A673 (cell line): ENCODE results near the gene THOP1.

ENCODE experiments used
- EZH2 ChIP-seq: fragments of 200-600 bp; sonication (generic); IDR thresholded peaks from 2 replicates; pipeline ENCODE4 v1.6.1; 2017; ENCODE audit warnings: borderline replicate concordance, low read depth, mild to moderate bottlenecking, mixed read lengths, antibody characterized with exemption, low read length; ENCODE audit not compliant: poor library complexity, severe bottlenecking
- TF ChIP-seq, protein P1 (sequence below): fragments of 300-800, 200-600 bp; sonication (generic); conservative IDR thresholded peaks from 2 replicates; pipeline ENCODE4 v1.5.1; 2017; ENCODE audit warnings: low read depth, mild to moderate bottlenecking, antibody characterized with exemption, low read length, moderate library complexity, mixed read lengths

DNA sequence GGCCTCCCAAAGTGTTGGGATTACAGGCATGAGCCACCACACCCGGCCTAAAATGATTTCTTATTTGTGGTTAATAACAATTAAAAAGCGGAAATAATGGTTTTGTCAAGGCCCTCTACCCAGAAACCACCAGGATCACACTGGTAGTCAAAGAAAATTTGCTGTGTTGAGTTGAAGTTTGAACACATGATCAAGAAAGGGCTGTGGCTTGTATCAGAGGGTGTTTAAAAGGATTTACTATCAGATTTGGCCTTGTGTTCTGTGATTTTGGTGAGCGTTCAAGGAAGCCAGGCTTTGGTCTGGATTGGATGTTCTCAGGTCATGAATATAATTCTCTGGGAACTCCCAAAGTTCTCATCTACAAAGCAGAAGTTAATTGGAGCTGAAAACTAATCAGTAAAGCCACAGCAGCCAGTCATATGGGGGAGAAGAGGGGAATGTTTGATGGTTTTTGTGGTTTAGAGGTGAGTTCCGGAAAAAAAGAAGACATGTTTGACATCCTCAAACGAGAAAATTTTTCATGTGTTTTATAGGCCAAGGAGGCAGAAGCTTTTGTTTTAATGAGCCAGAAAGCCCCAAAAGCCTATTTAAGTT, 71.3 kb downstream of the THOP1 start:
- TF ChIP-seq, protein P1, sequence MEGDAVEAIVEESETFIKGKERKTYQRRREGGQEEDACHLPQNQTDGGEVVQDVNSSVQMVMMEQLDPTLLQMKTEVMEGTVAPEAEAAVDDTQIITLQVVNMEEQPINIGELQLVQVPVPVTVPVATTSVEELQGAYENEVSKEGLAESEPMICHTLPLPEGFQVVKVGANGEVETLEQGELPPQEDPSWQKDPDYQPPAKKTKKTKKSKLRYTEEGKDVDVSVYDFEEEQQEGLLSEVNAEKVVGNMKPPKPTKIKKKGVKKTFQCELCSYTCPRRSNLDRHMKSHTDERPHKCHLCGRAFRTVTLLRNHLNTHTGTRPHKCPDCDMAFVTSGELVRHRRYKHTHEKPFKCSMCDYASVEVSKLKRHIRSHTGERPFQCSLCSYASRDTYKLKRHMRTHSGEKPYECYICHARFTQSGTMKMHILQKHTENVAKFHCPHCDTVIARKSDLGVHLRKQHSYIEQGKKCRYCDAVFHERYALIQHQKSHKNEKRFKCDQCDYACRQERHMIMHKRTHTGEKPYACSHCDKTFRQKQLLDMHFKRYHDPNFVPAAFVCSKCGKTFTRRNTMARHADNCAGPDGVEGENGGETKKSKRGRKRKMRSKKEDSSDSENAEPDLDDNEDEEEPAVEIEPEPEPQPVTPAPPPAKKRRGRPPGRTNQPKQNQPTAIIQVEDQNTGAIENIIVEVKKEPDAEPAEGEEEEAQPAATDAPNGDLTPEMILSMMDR: no peak
- no peak for TF ChIP-seq EZH2
